HG03066 (cell line): Measurements from ENCODE around the gene TEAD4.

Experiments
- ATAC-seq: cut with Tn5 transposase; IDR thresholded peaks from one replicate; pipeline ENCODE4 v1.9.1; 2021; ENCODE audit warnings: low read depth; ENCODE audit not compliant: unreplicated experiment

TEAD4 gene

GRCh38 chr12:2959192-2959504, at the start of gene TEAD4:
TEAD4 (plus strand) TSS chr12:2959397.
- no peak for ATAC-seq

DNA sequence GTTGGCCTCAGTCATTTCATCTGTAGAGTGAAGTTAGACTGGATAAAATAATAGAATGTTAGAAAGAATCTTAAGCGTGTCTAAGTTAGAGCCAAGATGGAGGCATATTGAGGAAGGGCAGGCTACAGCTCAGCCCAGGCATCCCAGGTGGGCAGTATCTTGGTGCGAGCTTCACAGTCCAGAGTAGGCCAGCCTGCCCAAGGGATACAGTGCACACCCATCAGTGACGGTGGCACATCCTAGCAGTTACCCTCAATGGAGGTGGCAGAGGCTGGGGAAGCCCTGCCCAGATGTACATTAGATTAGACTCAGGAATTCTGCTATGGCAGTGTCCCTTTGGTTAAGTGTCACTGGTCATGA, 47.0 kb upstream of the TEAD4 start:
- ATAC-seq, result no peak

- ATAC-seq, result no peak
Observed at GRCh38 chr12:2919249-2919648, 39.9 kb upstream of the TEAD4 start.

DNA sequence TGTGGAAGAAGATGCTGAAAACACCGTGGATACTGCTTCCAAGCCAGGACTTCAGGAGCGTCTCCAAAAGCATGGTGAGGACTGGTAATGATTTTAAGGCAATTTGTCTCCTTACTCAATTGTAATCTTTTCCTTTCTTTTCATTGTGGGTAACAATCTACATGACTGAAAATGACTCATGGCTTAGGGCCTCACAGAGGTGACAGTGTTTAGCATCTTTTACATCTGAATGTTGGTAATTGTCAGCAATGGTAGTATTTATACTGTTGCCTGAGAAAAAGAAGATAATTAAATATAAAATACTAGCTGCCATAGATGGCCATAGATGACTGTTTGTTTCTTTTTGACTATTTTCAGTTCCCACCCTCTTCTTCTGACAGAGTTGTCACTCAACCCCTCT, 36.9 kb upstream of the TEAD4 start:
- no peak for ATAC-seq

DNA sequence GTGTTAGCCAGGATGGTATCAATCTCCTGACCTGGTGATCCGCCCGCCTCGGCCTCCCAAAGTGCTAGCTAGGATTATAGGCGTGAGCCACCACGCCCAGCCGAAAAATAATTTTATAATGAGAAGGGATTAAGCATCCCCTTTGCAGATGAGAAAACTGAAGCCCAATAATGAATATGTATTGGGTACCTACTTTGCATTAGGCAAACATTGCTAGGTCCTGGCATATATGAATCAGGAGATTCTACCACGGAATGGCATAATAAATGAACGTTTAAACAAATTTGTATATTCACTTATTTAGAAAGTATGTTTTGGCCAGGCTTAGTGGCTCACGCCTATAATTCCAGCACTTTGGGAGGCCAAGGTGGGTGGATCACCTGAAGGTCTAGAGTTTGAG, 36.1 kb upstream of the TEAD4 start:
- ATAC-seq, result no peak

DNA sequence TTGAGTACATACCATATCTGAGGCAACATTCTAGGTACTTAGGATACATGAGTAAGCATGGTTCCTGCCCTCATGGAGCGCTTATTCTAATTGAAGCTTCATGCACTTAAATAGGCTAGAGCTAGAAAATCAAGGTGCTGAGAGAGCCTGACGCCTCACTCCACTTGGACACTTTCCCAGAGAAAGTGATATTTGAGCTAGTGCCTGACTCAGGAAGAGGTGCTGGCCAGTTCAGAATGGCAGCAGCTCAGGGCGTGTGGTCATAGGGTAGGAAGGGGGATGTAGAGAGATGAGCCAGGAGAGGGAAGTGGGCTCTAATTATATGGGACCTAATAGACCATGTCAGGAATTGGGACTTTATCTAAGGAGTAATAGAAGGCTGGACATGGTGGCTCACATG, 35.2 kb upstream of the TEAD4 start:
- ATAC-seq, result no peak

- no peak for ATAC-seq
Observed at GRCh38 chr12:2925322-2925995, 33.7 kb upstream of the TEAD4 start.

GRCh38 chr12:2930865-2931264, 28.3 kb upstream of the TEAD4 start:
- no peak for ATAC-seq

DNA sequence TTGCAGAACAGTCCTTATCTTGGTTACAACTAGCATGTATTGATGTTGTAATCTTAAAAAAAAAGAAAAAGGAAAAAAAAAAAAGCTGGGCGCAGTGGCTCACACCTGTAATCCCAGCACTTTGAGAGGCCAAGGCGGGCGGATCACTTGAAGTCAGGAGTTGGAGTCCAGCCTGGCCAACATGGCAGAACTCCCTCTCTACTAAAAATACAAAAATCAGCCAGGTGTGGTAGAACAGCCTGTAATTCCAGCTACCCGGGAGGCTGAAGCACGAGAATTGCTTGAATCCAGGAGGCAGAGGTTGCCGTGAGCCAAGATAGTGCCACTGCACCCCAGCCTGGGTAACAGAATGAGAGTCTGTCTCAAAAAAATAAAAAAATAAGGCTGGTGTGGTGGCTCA, 25.6 kb upstream of the TEAD4 start:
- no peak for ATAC-seq

DNA sequence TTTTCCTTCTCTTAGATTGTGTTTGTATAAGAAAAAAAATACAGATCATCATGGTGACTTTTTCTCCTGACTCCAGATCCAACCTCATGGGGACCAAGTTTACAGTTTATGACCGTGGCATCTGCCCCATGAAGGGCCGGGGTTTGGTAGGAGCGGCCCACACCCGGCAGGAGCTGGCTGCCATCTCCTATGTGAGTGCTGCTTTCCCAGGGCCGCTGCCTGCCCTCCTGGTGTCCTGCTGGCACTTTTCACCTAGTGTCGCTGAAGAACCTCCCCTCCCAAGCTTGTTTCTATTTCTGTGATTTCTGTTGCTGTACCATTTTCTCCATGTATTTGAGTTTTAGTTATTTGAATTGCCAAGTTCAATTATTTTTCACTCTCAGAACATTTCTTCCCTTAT, 24.8 kb upstream of the TEAD4 start:
- no peak for ATAC-seq

DNA sequence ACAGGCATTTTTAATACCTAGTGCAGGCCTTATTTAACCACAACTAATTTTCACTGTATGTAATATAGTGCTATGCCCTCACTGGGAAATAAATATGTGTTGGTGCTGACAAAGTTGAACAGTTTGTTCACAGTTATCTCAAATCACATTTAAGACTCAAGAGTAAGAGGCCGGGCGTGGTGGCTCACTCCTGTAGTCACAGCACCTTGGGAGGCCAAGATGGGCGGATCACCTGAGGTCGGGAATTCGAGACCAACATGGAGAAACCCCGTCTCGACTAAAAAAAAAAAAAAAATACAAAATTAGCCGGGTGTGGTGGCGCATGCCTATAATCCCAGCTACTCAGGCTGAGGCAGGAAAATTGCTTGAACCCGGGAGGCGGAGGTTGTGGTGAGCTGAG, 22.9 kb upstream of the TEAD4 start:
- no peak for ATAC-seq

GRCh38 chr12:2937500-2937899, 21.7 kb upstream of the TEAD4 start:
- no peak for ATAC-seq

DNA sequence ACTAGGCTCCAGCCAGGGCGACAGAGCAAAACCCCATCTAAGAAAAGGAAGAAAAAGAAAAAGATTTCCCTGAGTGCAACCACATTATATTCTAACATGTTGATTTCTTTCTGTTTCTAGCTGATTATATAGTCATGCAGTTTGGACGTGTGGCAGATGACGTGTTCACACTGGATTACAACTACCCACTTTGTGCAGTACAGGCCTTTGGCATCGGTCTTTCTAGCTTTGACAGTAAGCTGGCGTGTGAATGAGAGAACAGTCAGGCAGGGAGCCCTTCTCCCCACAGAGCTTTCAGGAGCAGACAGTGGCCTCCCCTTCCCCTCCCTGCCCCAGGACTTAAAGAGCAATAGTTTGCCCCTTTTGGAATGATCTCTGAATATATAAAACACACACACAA, 20.0 kb upstream of the TEAD4 start:
- ATAC-seq, result no peak

GRCh38 chr12:2940564-2940963, 18.6 kb upstream of the TEAD4 start:
- ATAC-seq, result no peak

- no peak for ATAC-seq
Observed at GRCh38 chr12:2941524-2941923, 17.7 kb upstream of the TEAD4 start.

- ATAC-seq, result no peak
Observed at GRCh38 chr12:2944401-2945047, 14.7 kb upstream of the TEAD4 start.

DNA sequence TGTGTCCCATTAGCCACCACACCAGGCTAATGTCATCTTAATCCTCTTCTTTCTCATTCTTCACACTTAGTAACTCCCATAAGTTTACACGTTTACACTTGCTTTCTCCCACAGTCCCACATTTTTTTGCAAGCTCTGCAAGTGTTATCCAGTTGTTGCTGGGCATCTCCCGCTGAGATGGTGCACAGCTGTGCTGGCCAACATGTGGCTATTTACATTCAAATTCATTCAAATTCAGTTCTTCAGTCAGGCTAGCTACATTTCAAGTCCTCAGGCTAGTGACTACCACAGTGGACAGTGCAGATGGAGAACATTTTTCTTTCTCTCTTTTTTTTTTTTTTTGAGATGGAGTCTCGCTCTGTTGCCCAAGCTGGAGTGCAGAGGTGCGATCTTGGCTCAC, 9.8 kb upstream of the TEAD4 start:
- no peak for ATAC-seq

DNA sequence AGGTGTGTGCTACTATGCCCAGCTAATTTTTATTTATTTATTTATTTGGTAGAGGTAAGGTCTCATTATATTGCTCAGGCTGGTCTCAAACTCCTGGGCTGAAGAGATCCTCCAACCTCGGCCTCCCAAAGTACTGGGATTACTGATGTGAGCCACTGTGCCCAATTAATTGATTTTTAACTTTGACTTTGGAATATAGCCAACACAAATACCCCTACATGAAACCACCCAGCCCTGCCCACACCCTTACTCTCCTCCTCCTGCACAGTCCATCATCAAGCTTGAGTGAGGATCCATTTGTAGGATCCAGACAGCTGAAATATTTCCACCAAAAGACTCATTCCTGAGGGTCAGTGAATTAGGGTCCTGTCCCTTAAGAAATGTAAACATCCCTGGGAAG, 3.3 kb upstream of the TEAD4 start:
- ATAC-seq, result no peak

DNA sequence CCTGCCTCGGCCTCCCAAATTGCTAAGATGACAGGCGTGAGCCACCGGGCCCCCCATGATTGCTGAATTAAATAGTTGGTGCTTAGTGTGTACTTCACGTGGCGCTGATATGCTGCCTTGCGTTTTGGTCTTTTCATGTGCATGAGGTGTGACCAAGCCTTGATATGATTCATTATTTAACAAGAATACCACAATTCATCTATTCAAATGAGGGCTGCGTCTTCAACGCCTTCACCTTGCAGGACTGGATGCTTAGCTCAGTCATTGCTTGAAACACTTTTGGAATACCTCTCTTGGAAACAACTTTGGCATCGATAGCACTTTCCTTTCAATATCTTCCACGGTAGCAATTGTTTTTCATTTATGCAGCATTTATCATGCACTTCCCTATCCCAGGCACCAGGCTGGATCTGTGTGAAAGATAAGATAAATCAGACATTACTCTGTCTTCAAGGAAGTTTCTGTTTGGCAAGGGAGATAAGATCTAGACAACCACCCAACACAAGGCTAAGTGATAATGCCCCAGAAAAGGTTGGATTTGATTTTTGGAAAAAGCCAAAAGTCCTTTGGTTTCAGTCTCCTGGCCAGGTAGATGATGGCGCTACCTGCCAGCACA, 1.3 kb upstream of the TEAD4 start:
- no peak for ATAC-seq

DNA sequence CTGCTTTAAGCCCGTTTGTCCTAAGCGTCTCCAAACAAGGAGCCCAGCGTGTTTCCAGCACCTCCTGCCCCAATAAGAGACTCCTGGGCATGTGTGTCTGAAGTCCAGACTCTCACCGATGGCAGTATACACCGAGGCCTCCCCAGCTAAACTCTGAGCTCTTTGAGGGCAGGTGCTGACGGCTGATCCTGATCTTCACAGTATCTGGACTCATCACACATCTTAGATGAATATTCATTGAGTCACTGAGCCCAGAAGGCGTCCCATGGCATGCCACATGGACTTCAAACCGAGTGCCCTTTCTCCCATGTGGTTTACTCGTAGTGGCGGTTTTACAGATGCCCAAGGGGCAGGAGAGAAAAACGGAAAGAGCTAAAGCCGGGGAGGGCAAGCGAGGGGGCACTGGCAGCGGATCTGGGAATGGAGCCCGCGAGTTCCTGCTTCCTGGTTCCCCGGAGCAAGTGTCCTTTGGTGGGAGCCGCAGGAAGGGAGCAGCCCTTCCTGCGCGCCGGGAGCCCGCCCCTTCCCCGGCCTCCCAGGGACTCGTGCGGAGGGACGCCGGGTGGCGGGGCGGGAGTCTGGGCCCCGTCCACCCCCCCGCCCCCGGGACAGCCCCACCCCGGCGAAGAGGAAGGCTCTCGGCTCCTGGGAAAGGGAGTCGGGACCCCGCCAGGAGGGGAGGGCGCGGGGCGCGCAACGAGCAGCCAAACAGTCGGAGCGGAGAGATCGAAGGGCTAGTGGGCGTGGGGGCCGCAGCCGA, 585 bp upstream of the TEAD4 start:
- ATAC-seq, result no peak

GRCh38 chr12:2959505-2960389, 550 bp downstream of the TEAD4 start:
- no peak for ATAC-seq
